VCaP (cell line): ENCODE results near the gene PHLPP1.

Experiments used
- H3K27ac ChIP-seq: fragments of 450-650 bp; 2 replicates; pipeline ENCODE4 v1.5.1; 2017
- TF ChIP-seq, protein P1 (sequence below): fragments of 450-650 bp; conservative IDR thresholded peaks from 2 replicates; pipeline ENCODE4 v1.5.1; 2017; ENCODE audit warnings: mild to moderate bottlenecking, moderate library complexity

Gene PHLPP1

DNA sequence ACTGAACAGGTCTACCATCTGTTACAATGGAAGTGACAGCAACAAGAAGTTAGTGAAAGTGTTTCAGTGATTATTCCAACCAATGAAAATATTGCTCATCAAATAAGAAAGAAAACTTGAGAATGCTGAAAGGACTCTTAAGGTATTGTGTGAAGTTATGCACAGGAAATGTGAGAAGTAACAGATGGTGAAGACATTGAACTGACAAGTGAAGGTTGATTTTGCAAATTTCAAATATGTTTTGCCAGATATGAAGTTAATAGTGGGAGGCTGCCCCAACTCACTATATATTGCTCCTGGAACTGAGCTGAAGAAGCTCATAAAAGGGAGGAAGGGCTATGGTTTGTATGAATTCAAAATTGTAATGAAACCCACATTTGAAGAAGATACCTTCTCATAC is 97.5 kb downstream of the PHLPP1 start:
- TF ChIP-seq, protein P1, sequence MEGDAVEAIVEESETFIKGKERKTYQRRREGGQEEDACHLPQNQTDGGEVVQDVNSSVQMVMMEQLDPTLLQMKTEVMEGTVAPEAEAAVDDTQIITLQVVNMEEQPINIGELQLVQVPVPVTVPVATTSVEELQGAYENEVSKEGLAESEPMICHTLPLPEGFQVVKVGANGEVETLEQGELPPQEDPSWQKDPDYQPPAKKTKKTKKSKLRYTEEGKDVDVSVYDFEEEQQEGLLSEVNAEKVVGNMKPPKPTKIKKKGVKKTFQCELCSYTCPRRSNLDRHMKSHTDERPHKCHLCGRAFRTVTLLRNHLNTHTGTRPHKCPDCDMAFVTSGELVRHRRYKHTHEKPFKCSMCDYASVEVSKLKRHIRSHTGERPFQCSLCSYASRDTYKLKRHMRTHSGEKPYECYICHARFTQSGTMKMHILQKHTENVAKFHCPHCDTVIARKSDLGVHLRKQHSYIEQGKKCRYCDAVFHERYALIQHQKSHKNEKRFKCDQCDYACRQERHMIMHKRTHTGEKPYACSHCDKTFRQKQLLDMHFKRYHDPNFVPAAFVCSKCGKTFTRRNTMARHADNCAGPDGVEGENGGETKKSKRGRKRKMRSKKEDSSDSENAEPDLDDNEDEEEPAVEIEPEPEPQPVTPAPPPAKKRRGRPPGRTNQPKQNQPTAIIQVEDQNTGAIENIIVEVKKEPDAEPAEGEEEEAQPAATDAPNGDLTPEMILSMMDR: no peak
- no peak overlapping the region for H3K27ac ChIP-seq

DNA sequence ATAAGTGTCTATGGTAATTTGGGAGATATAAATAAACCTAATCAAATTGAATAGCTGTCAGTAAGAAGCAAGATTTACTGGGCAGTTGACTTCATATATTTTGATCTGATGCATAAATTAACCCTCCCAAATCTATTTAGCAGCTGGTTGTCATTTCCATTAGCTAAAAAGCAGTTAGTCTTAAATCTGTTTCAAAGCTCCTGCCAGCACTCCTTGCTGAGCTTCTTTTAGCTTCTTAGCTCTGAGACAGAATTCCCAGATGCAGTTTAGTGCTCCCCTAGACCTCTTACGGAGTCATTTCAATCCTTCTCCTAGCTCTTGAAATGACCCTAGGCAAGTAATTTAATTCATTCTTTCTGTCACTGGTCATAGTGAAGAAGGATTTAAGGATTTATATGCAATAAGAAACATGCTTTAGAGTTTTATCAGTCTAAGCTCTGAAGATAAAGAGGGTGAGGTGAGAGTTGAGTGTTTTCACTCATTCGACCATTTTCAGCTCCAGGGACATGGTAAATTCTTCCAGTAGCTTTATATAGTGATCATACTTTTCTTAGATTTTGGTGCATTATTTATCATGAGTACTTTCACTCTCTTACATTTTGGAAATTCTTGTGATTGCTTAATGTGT is 98.9 kb downstream of the PHLPP1 start:
- H3K27ac ChIP-seq: no peak overlapping the region
- TF ChIP-seq, protein P1: no peak

DNA sequence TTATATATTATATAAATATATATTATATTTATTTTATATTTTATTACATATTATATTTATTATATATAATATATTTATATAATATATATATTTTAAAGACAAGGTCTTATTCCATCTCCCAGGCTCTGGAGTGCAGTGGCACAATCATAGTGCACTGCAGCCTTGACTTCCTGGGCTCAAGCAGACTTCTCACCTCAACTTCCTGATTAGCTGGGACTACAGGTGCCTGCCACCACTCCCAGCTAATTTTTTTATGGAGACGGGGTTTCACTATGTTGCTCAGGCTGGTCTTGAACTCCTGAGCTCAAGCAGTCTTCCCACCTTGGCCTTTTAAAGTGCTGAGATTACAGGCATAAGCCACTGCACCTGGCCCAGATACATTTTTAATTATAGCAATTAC is 110.0 kb downstream of the PHLPP1 start:
- TF ChIP-seq, protein P1: no peak
- no peak overlapping the region for H3K27ac ChIP-seq

DNA sequence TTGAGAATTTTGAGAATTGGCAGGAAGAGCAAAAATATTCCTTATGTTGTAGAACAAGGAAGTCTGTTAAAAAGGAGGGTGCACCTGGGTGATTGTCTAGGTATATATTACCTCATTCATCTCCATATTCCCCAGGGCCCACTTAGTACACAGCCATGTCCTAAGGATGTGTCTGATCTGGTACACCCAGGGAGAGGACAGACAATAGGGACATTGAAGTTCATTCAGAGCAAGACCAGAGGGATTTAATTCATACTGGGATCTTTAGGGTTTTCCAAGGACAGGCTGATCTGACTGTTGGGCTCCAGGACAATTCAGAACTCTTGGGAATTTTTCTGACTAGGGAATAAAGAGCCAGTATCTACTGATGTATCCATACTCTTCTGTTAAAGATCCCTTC is 112.1 kb downstream of the PHLPP1 start:
- TF ChIP-seq, protein P1: no peak
- H3K27ac ChIP-seq: no peak overlapping the region

DNA sequence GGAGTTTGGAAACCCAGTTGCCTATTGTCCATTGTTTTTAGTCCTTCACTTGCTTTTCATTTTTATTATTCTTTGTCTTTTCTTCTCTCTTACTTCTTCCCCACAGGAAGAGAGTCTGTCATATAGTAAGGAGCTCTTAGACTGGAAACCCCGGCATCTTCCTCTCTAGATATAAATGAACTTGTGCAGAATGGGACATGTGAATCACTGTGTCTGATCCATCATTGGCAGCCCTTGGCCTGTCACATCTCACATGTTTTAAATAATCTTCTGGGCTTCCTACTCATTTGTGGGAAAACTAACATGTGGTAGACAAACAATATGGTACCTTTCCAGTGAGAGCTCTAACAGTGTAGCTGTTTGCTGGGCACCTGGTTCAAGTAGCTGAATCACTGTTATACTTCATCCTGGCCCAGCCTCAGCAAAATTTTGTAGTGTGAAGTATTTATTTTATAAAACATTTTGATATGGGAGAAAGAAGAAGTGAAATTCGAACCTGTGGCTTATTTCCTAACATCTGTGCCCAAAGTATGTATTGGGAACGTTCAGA is 112.8 kb downstream of the PHLPP1 start:
- H3K27ac ChIP-seq: no peak overlapping the region
- TF ChIP-seq, protein P1: no peak

DNA sequence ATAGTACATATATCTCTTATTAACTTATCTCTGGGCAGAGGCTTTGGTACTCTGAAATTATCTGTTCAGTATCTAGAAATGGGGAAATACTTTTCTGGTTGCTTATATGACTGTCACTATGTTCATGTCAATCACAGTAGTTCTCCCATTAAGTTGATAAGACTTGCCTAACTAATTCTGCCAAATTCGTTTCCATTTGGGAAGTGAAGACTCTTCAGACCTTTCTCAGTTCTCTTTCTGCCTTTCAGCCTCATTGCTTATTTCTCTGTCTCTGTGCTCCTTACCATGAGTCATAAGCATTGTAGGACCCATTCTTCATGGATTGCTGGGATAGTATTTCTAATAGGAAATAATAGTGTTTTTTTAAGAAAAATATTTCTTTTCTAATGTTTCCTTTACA is 113.5 kb downstream of the PHLPP1 start:
- TF ChIP-seq, protein P1: no peak
- no peak overlapping the region for H3K27ac ChIP-seq

DNA sequence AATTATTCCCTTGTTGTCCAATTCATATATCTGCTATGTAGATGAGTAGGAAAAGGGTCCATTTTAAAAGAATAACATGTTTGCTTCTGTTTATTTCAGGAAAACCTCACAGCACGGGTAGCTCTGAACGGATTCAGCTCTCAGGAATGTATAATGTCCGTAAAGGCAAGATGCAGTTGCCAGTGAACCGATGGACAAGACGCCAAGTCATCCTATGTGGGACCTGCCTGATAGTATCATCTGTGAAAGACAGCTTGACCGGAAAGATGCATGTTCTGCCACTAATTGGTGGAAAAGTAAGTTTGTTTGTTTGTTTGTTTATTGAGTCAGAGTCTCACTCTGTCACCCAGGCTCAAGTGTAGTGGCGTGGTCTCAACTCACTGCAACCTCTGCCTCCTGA is 114.6 kb downstream of the PHLPP1 start:
- TF ChIP-seq, protein P1: no peak
- H3K27ac ChIP-seq: no peak overlapping the region
